ENCODE data around the gene CLTCL1.

DNA sequence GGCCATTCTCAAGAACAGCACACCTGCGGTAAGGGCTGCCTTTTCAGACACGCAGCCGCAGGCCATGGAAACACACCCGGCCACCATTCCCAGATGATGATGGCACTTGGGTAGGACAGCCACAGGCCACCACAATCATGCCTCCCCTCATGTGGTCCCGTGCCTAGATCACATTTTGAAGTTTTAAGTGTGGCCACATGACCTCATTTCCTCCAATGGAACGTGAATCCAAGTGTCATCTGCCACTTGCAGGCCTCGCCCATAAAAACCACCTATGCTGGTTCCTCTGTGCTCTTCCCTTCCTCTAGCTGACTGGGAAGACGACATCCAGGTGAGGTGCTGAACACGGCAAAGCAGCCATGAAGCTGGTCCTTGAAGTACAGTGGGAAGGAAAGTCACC lies 68.4 kb downstream of the CLTCL1 start:
- no peak for TF ChIP-seq POLR2A (IDR thresholded peaks at IDR 0.05)
- TF ChIP-seq CTCF (IDR thresholded peaks at IDR 0.05), result no peak
